CD14-positive monocyte (primary cell): Measurements from ENCODE around the gene FAM110A. TPM values are rescaled to one million over a fixed set of nuclear protein-coding genes. Genes with fewer than 3 reads are reported as not detected.

ENCODE experiments used
- DNase-seq, 3 donors: peaks; one replicate each; pipeline ENCODE4 v3.0.0-alpha.2; 2011 to 2022
- H2AFZ ChIP-seq: 2 replicates; pipeline ENCODE4 v1.6.0; 2012; ENCODE audit warnings: mild to moderate bottlenecking, low read depth, low read length, inconsistent platforms; ENCODE audit not compliant: insufficient read depth, poor library complexity, severe bottlenecking
- H3K27ac ChIP-seq, 2 donors: 1 replicate in 1 of 2; 2 replicates in 1 of 2; pipeline ENCODE4 v1.5.1; 2012 to 2013; ENCODE audit warnings: low read length in 2 of 2, control low read depth in 1 of 2, inconsistent platforms in 1 of 2, low read depth in 1 of 2, mild to moderate bottlenecking in 1 of 2
- H3K27me3 ChIP-seq, 2 donors: one replicate each; pipeline versions ENCODE4 v1.6.0 to v1.6.1; 2011 to 2013; ENCODE audit warnings: low read length in 2 of 2; ENCODE audit not compliant: control insufficient read depth in 2 of 2, insufficient read depth in 2 of 2
- H3K36me3 ChIP-seq, 2 donors: replicated peaks in 1 of 2; 1 replicate in 1 of 2; 2 replicates in 1 of 2; pipeline versions ENCODE4 v1.5.1 to v1.6.1; 2012 to 2013; ENCODE audit warnings: low read length in 2 of 2, control low read depth in 1 of 2, inconsistent platforms in 1 of 2, mild to moderate bottlenecking in 1 of 2; ENCODE audit not compliant: insufficient read depth in 2 of 2, control insufficient read depth in 1 of 2
- H3K4me1 ChIP-seq, 2 donors: 1 replicate in 1 of 2; 2 replicates in 1 of 2; pipeline versions ENCODE4 v1.5.1 to v1.6.1; 2012 to 2013; ENCODE audit warnings: low read length in 2 of 2, control low read depth in 1 of 2, inconsistent platforms in 1 of 2, mild to moderate bottlenecking in 1 of 2, moderate library complexity in 1 of 2; ENCODE audit not compliant: insufficient read depth in 2 of 2, control insufficient read depth in 1 of 2
- H3K4me2 ChIP-seq: replicated peaks from 2 replicates; pipeline ENCODE3; 2012; ENCODE audit warnings: low read length, moderate library complexity, mild to moderate bottlenecking; ENCODE audit not compliant: poor library complexity, severe bottlenecking; ENCODE audit errors: extremely low read depth
- H3K4me3 ChIP-seq, 3 experiments: fragments of 200-600 bp in 1 of 3; sonication (generic) in 1 of 3; replicated peaks in 1 of 3; 1 replicate in 2 of 3; 2 replicates in 1 of 3; pipeline ENCODE4 v1.5.1; 2011 to 2013; ENCODE audit warnings: low read length in 3 of 3, mild to moderate bottlenecking in 3 of 3, control low read depth in 2 of 3, low read depth in 2 of 3, inconsistent platforms in 1 of 3, moderate library complexity in 1 of 3
- H3K79me2 ChIP-seq: 2 replicates; pipeline ENCODE4 v1.6.0; 2012; ENCODE audit warnings: mild to moderate bottlenecking, control low read depth, inconsistent platforms, low read length, moderate library complexity; ENCODE audit not compliant: insufficient read depth
- H3K9ac ChIP-seq: 2 replicates; pipeline ENCODE4 v1.6.0; 2017; ENCODE audit warnings: low read length, mild to moderate bottlenecking; ENCODE audit not compliant: insufficient read depth, poor library complexity, severe bottlenecking
- H3K9me3 ChIP-seq, 2 donors: replicated peaks in 1 of 2; 1 replicate in 1 of 2; 2 replicates in 1 of 2; pipeline versions ENCODE4 v1.5.1 to v1.6.1; 2012 to 2013; ENCODE audit warnings: low read length in 2 of 2, control low read depth in 1 of 2; ENCODE audit not compliant: control insufficient read depth in 1 of 2, insufficient read depth in 1 of 2
- H4K20me1 ChIP-seq: 2 replicates; pipeline ENCODE4 v1.6.0; 2012; ENCODE audit warnings: mild to moderate bottlenecking, low read length, control low read depth, moderate library complexity; ENCODE audit not compliant: insufficient read depth
- H3K27ac Mint-ChIP-seq, 7 donors: one replicate each; pipeline ENCODE4 v1.8.0; 2020; ENCODE audit warnings: mild to moderate bottlenecking in 7 of 7, mixed read lengths in 7 of 7, moderate library complexity in 6 of 7, inconsistent platforms in 2 of 7
- H3K27me3 Mint-ChIP-seq, 3 donors: one replicate each; pipeline ENCODE4 v1.8.0; 2021 to 2022; ENCODE audit warnings: low read depth in 3 of 3, mild to moderate bottlenecking in 3 of 3, mixed read lengths in 3 of 3, moderate library complexity in 3 of 3, inconsistent platforms in 1 of 3
- H3K36me3 Mint-ChIP-seq, 2 donors: one replicate each; pipeline ENCODE4 v1.8.0; 2020; ENCODE audit warnings: mixed read lengths in 2 of 2, inconsistent platforms in 1 of 2, mild to moderate bottlenecking in 1 of 2
- H3K4me1 Mint-ChIP-seq: one replicate; pipeline ENCODE4 v1.8.0; 2020; ENCODE audit warnings: mild to moderate bottlenecking, mixed read lengths
- H3K4me3 Mint-ChIP-seq, 2 donors: one replicate each; pipeline ENCODE4 v1.8.0; 2020; ENCODE audit warnings: mild to moderate bottlenecking in 2 of 2, mixed read lengths in 2 of 2, moderate library complexity in 1 of 2
- H3K9me3 Mint-ChIP-seq, 7 donors: one replicate each; pipeline ENCODE4 v1.8.0; 2020 to 2022; ENCODE audit warnings: mixed read lengths in 7 of 7, mild to moderate bottlenecking in 6 of 7, moderate library complexity in 6 of 7, inconsistent platforms in 2 of 7
- WGBS: methylation state at CpG from one replicate; pipeline ENCODE4 v1.1.5; 2013; ENCODE audit warnings: missing lambda C conversion rate; ENCODE audit not compliant: insufficient coverage; 5-methylcytosine and 5-hydroxymethylcytosine counted together
- intact Hi-C, 2 donors: fragments of 100-400 bp; cut with micrococcal nuclease; formaldehyde crosslinking; loops; one replicate each; pipeline versions ENCODE4 v1.15.0 to v1.15.1; 2023
- polyA plus RNA-seq, 3 donors: library from polyadenylated mRNA; depleted of rRNA in 1 of 3; unstranded in 2 of 3; stranded (reverse) in 1 of 3; fragments of 300-500 nt in 2 of 3; fragments of >200 nt in 1 of 3; fragmentation: Illumina TruSeq in 2 of 3; gene quantifications; 1 replicate in 2 of 3; 2 replicates in 1 of 3; pipeline ENCODE4 v1.2.3, GENCODE V29; 2012 to 2021
- TF ChIP-seq, protein P1 (sequence below): fragments of 200-600 bp; IDR thresholded peaks from one replicate; pipeline ENCODE4 v1.8.0; 2022; ENCODE audit warnings: antibody characterized with exemption, mild to moderate bottlenecking

FAM110A gene
- polyA plus RNA-seq, 3 donors: 13.8 to 43.2 (median 27.8) TPM

GRCh38 chr20:791056-791455, 42.5 kb upstream of the FAM110A start:
- H3K9ac ChIP-seq: no peak overlapping the region
- Mint-ChIP-seq H3K36me3 (no peaks in the 10 kb centered on the region), H3K27ac (no peak overlapping the region), H3K4me1 (no peaks in the 10 kb centered on the region), H3K4me3 (no peak overlapping the region), H3K27me3 (peaks cover 0 to 14% (median 1%) of the 10 kb centered on the region in 3 donors), H3K9me3 (peaks cover 9 to 23% (median 18%) of the 10 kb centered on the region in 7 donors)
- H4K20me1 ChIP-seq: no peaks in the 10 kb centered on the region
- no peak for DNase-seq
- no CpG with 5 or more reads among the region's 2 CpGs for WGBS
- intact Hi-C loops: no loop called here
- H3K79me2 ChIP-seq: no peaks in the 10 kb centered on the region
- no peak overlapping the region for H3K27ac ChIP-seq
- H3K4me1 ChIP-seq: no peaks in the 10 kb centered on the region
- H3K36me3 ChIP-seq: no peaks in the 10 kb centered on the region
- no peak overlapping the region for H3K4me3 ChIP-seq
- no peak overlapping the region for H3K4me2 ChIP-seq
- peaks cover 7 to 18% of the 10 kb centered on the region in 2 donors for H3K9me3 ChIP-seq
- no peak overlapping the region for H2AFZ ChIP-seq
- peaks cover 0 to 2% of the 10 kb centered on the region in 2 donors for H3K27me3 ChIP-seq
- TF ChIP-seq, protein P1, sequence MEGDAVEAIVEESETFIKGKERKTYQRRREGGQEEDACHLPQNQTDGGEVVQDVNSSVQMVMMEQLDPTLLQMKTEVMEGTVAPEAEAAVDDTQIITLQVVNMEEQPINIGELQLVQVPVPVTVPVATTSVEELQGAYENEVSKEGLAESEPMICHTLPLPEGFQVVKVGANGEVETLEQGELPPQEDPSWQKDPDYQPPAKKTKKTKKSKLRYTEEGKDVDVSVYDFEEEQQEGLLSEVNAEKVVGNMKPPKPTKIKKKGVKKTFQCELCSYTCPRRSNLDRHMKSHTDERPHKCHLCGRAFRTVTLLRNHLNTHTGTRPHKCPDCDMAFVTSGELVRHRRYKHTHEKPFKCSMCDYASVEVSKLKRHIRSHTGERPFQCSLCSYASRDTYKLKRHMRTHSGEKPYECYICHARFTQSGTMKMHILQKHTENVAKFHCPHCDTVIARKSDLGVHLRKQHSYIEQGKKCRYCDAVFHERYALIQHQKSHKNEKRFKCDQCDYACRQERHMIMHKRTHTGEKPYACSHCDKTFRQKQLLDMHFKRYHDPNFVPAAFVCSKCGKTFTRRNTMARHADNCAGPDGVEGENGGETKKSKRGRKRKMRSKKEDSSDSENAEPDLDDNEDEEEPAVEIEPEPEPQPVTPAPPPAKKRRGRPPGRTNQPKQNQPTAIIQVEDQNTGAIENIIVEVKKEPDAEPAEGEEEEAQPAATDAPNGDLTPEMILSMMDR: no peak

GRCh38 chr20:792248-792647, 41.3 kb upstream of the FAM110A start:
- no peaks in the 10 kb centered on the region for H3K79me2 ChIP-seq
- no peak overlapping the region for H3K4me2 ChIP-seq
- TF ChIP-seq, protein P1: no peak
- H3K27me3 Mint-ChIP-seq: peaks cover 0 to 10% (median 1%) of the 10 kb centered on the region in 3 donors
- peaks cover 7 to 18% of the 10 kb centered on the region in 2 donors for H3K9me3 ChIP-seq
- no peak overlapping the region for H3K9ac ChIP-seq
- H3K4me1 Mint-ChIP-seq: no peaks in the 10 kb centered on the region
- no peaks in the 10 kb centered on the region for H3K4me1 ChIP-seq
- intact Hi-C loops: no loop called here
- peaks cover 7 to 19% (median 18%) of the 10 kb centered on the region in 7 donors for H3K9me3 Mint-ChIP-seq
- H3K4me3 ChIP-seq: no peak overlapping the region
- WGBS: no CpG with 5 or more reads among the region's 18 CpGs
- H3K4me3 Mint-ChIP-seq: no peak overlapping the region
- no peak overlapping the region for H3K27ac Mint-ChIP-seq
- DNase-seq: no peak
- H3K36me3 ChIP-seq: no peaks in the 10 kb centered on the region
- no peaks in the 10 kb centered on the region for H3K36me3 Mint-ChIP-seq
- peaks cover 0 to 2% of the 10 kb centered on the region in 2 donors for H3K27me3 ChIP-seq
- H4K20me1 ChIP-seq: no peaks in the 10 kb centered on the region
- no peak overlapping the region for H2AFZ ChIP-seq
- no peak overlapping the region for H3K27ac ChIP-seq
